Head of caudate nucleus (tissue), 42 donors: ENCODE measurements around the gene BAZ2A.
A peak's percentile ranks its signal among the peaks of the same experiment; 100 is the strongest.

Source experiments
- DNase-seq, 42 donors: peaks; one replicate each; pipeline versions ENCODE4 v3.0.0 to v3.0.0-alpha.2; 2020 to 2021; ENCODE audit warnings: mixed read lengths in 7 of 42
- intact Hi-C: fragments of 100-400 bp; cut with DNase I; formaldehyde crosslinking; loops from one replicate; pipeline ENCODE4 v1.15.0; 2022

Gene BAZ2A

GRCh38 chr12:56636675-56637540 is 6.8 kb upstream of the BAZ2A start:
- intact Hi-C loops, result loop anchor here (5.0 to 10.0 kb wide), 2 partner anchors 50 to 88 kb away; partner anchors contain the start of genes NACA and PTGES3
- DNase-seq, result peak; percentile 88 to 98 (median 94)

- intact Hi-C loops, result loop anchor here (5.0 to 10.0 kb wide), 2 partner anchors 51 to 89 kb away; partner anchors contain the start of genes NACA and PTGES3
Observed at GRCh38 chr12:56635806-56636674, 5.9 kb upstream of the BAZ2A start.

GRCh38 chr12:56634837-56635791 is 5.0 kb upstream of the BAZ2A start:
- peak in 41 of 42 donors; percentile 41 to 91 (median 74) for DNase-seq
- intact Hi-C loops, result loop anchor here (5.0 to 10.0 kb wide), 2 partner anchors 52 to 90 kb away; partner anchors contain the start of genes NACA and PTGES3

More at GRCh38 chr12:56635806-56636674, 5.9 kb upstream of the BAZ2A start:
- peak; percentile 51 to 95 (median 86) for DNase-seq

GRCh38 chr12:56634242-56634836 is 4.2 kb upstream of the BAZ2A start:
- intact Hi-C loops, result loop anchor here (10.0 kb wide), 1 partner anchor 90 kb away; the partner anchor contains the start of gene NACA
- DNase-seq, result peak in 22 of 42 donors; percentile 8 to 57 (median 26)

- DNase-seq, result no peak
- intact Hi-C loops, result loop anchor here (10.0 kb wide), 1 partner anchor 91 kb away; the partner anchor contains the start of gene NACA
Observed at GRCh38 chr12:56633468-56634241, 3.5 kb upstream of the BAZ2A start.

- no peak for DNase-seq
- intact Hi-C loops, result loop anchor here (10.0 kb wide), 1 partner anchor 92 kb away; the partner anchor contains the start of gene NACA
Observed at GRCh38 chr12:56632701-56633467, 2.8 kb upstream of the BAZ2A start.

- DNase-seq, result peak in 38 of 42 donors; percentile 24 to 77 (median 48)
- intact Hi-C loops, result loop anchor here (10.0 kb wide), 1 partner anchor 93 kb away; the partner anchor contains the start of gene NACA
Observed at GRCh38 chr12:56631790-56632700, 1.9 kb upstream of the BAZ2A start.

GRCh38 chr12:56629459-56630179 is 507 bp downstream of the BAZ2A start:
- peak in 36 of 42 donors; percentile 18 to 73 (median 45) for DNase-seq

GRCh38 chr12:56628671-56629458 is 1.3 kb downstream of the BAZ2A start:
- peak; percentile 35 to 88 (median 69) for DNase-seq
- intact Hi-C loops, result no loop called here

More at GRCh38 chr12:56629459-56630179, 507 bp downstream of the BAZ2A start:
- intact Hi-C loops, result loop anchor here (10.0 kb wide), 1 partner anchor 95 kb away; the partner anchor contains the start of gene NACA

- intact Hi-C loops, result no loop called here
Observed at GRCh38 chr12:56626701-56627100, 3.4 kb downstream of the BAZ2A start.

GRCh38 chr12:56622535-56622934 is 7.6 kb downstream of the BAZ2A start:
- DNase-seq, result no peak
- intact Hi-C loops, result no loop called here

More at GRCh38 chr12:56626701-56627100, 3.4 kb downstream of the BAZ2A start:
- DNase-seq, result no peak

GRCh38 chr12:56616925-56617324 is 13.2 kb downstream of the BAZ2A start:
- intact Hi-C loops, result no loop called here
- DNase-seq, result no peak

- intact Hi-C loops, result no loop called here
- no peak for DNase-seq
Observed at GRCh38 chr12:56616244-56616643, 13.9 kb downstream of the BAZ2A start.
